Activated B cell treated with CpG ODN at 0.5 μM for 24 hours (primary cell): ENCODE measurements around the gene NFASC. TPM values are rescaled to one million over a fixed set of nuclear protein-coding genes. Genes with fewer than 3 reads are reported as not detected.

ENCODE experiments used
- ATAC-seq: fragments of 200-7000 bp; cut with Tn5 transposase; one replicate; pipeline ENCODE4 v1.10.0; 2021; ENCODE audit warnings: low read depth, mild to moderate bottlenecking, moderate library complexity
- CTCF ChIA-PET: fragments of 350-600 bp; sonication (Branson Sonifier 250); formaldehyde crosslinking; loops from one replicate; lab custom pipeline; 2021; ENCODE audit warnings: antibody characterized with exemption; lab: Charles Lee
- POLR2A ChIA-PET: fragments of 350-600 bp; sonication (Branson Sonifier 250); formaldehyde crosslinking; loops from one replicate; lab custom pipeline; 2021; ENCODE audit warnings: antibody characterized with exemption; lab: Charles Lee
- DNase-seq: peaks from one replicate; pipeline ENCODE4 v3.0.0; 2022
- H3K27ac Mint-ChIP-seq: one replicate; pipeline ENCODE4 v1.8.0; 2020; ENCODE audit warnings: mixed read lengths
- H3K27me3 Mint-ChIP-seq: one replicate; pipeline ENCODE4 v1.8.0; 2021; ENCODE audit warnings: mixed read lengths
- H3K36me3 Mint-ChIP-seq: one replicate; pipeline ENCODE4 v1.8.0; 2021; ENCODE audit warnings: low read depth, mixed read lengths
- H3K4me1 Mint-ChIP-seq: one replicate; pipeline ENCODE4 v1.8.0; 2021; ENCODE audit warnings: mixed read lengths
- H3K4me3 Mint-ChIP-seq: one replicate; pipeline ENCODE4 v1.8.0; 2020; ENCODE audit warnings: mild to moderate bottlenecking, mixed read lengths
- H3K9me3 Mint-ChIP-seq: one replicate; pipeline ENCODE4 v1.8.0; 2020; ENCODE audit warnings: mixed read lengths
- intact Hi-C: fragments of 100-400 bp; cut with micrococcal nuclease; formaldehyde crosslinking; loops from one replicate; pipeline ENCODE4 v1.15.1; 2024
- total RNA-seq: library from RNA; stranded (reverse); gene quantifications from 2 replicates; pipeline ENCODE4 v1.2.3, GENCODE V29; 2022
- TF ChIP-seq, protein P1 (sequence below): fragments of 200-600 bp; IDR thresholded peaks from one replicate; pipeline ENCODE4 v1.8.0; 2022; ENCODE audit warnings: antibody characterized with exemption, mild to moderate bottlenecking

Gene NFASC
- total RNA-seq, 1 donor from 2014 or later, result 0.07 TPM

DNA sequence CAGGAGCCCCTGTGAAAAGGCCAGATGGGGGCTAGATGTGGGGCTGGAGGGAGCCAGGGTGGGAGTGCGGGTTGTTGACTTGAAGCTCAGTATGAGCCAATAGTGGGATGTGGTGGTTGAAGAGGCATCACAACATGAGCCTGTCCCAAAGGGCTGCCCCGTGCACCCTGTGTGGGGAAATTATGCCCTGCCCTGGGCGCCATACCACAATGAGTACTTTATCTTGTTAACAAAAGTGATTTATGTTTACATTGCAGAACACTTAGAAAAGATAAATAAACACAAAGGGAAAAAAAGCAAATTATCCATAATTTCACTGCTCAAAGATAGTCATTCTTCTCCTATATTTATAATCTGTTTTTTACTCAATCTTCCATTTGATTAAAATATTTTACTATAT lies 1.6 kb upstream of the NFASC start:
- no peaks in the 10 kb centered on the region for H3K36me3 Mint-ChIP-seq
- CTCF ChIA-PET, result no interaction called here
- DNase-seq (no peak), ATAC-seq (no peak)
- H3K4me1 Mint-ChIP-seq, result no peaks in the 10 kb centered on the region
- TF ChIP-seq, protein P1, sequence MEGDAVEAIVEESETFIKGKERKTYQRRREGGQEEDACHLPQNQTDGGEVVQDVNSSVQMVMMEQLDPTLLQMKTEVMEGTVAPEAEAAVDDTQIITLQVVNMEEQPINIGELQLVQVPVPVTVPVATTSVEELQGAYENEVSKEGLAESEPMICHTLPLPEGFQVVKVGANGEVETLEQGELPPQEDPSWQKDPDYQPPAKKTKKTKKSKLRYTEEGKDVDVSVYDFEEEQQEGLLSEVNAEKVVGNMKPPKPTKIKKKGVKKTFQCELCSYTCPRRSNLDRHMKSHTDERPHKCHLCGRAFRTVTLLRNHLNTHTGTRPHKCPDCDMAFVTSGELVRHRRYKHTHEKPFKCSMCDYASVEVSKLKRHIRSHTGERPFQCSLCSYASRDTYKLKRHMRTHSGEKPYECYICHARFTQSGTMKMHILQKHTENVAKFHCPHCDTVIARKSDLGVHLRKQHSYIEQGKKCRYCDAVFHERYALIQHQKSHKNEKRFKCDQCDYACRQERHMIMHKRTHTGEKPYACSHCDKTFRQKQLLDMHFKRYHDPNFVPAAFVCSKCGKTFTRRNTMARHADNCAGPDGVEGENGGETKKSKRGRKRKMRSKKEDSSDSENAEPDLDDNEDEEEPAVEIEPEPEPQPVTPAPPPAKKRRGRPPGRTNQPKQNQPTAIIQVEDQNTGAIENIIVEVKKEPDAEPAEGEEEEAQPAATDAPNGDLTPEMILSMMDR, result no peak
- H3K27me3 Mint-ChIP-seq, result peaks cover 15% of the 10 kb centered on the region
- POLR2A ChIA-PET, result no interaction called here
- H3K4me3 Mint-ChIP-seq, result no peak overlapping the region
- H3K9me3 Mint-ChIP-seq, result no peaks in the 10 kb centered on the region
- intact Hi-C loops, result no loop called here
- no peak overlapping the region for H3K27ac Mint-ChIP-seq

DNA sequence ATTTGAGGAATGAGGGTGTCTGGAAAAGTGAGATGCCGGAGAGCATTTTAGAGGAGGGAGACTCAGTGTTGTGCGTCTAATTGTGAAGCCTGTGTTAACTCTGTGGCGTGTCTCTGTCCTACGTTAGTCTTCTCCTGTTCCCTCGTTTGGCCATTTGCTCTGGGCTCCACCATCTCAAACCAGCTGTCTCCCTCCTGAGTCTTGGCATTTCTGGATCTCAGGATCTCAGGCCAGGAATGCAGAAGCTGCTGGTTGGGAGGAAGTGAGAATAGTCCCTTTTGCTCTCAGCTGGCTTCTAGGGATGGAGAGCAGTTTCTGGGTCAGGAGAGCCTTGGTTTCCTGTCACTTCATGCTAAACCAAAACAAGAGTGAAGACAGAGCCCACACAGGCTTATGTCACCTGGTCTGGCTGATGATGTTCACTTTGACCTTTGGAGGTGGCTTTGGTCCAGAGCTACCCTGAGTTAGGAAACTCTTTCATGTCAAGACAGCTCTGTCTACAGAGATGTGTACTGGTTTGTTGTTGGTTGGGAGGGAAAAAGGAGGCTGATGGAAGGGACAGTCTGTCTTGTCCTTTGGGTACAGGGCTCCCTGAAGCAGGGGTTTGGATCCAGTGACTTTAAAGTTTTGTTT lies 859 bp downstream of the NFASC start:
- no peak overlapping the region for H3K27ac Mint-ChIP-seq
- DNase-seq, result no peak
- TF ChIP-seq, protein P1, result no peak
- ChIA-PET CTCF (no interaction called here), POLR2A (no interaction called here)
- H3K27me3 Mint-ChIP-seq, result peaks cover 14% of the 10 kb centered on the region
- H3K36me3 Mint-ChIP-seq, result no peaks in the 10 kb centered on the region
- no peaks in the 10 kb centered on the region for H3K9me3 Mint-ChIP-seq
- H3K4me1 Mint-ChIP-seq, result no peaks in the 10 kb centered on the region
- intact Hi-C loops, result no loop called here
- ATAC-seq, result no peak
- no peak overlapping the region for H3K4me3 Mint-ChIP-seq

DNA sequence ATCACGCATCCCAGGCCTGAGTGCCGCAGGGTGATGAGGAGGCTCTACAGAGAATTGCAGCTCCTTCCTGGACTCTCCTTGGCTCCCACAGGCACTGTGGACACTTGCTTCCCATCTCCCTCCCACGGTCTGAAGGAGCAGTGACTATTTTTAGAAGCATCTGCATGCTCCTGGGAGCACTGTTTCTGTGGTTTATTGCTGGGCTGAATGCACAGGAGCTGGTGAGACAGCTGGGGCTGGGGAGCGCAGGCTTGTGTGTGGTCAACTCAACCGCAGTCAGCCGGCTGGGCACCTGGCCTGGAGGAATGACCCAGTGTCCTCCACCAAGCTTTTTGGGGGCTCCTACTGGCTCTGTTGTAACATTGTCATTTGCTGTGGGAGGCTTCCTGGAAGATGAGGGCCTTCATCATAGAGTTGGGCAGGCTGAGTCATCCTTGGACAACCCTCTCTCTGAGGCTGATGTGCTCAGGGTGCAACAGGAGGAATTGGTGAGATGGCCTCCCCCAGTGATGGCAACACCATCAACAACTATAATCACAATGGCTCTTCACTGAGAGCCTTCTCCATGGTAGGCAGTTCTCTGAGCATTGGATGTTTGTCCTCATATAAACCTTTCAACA lies 1.7 kb downstream of the NFASC start:
- no peaks in the 10 kb centered on the region for H3K4me1 Mint-ChIP-seq
- DNase-seq, result no peak
- CTCF ChIA-PET, result no interaction called here
- intact Hi-C loops, result no loop called here
- H3K36me3 Mint-ChIP-seq, result no peaks in the 10 kb centered on the region
- TF ChIP-seq, protein P1, result no peak
- no peaks in the 10 kb centered on the region for H3K9me3 Mint-ChIP-seq
- POLR2A ChIA-PET, result no interaction called here
- H3K27ac Mint-ChIP-seq, result no peak overlapping the region
- no peak overlapping the region for H3K4me3 Mint-ChIP-seq
- peaks cover 16% of the 10 kb centered on the region for H3K27me3 Mint-ChIP-seq
- no peak for ATAC-seq

DNA sequence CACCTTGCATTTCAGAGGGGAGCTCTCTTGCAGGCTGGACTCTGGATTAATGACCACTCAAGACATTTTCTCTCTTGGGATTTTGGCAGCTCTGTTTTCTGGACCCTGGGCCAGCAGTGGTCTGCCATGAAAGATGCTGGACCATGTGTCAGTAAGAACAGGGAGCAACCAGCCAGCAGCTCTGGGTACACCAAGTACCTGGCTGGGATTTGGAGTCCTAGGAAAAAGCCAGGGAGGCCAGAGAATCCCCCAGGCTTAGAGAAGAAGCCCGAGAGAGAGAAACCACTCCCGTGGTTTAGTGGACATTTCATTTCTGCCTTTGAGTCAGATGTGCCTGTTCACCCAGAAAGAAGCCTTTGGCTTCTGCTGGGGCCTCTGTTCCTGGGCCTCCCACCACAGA lies 2.5 kb downstream of the NFASC start:
- Mint-ChIP-seq H3K9me3 (no peaks in the 10 kb centered on the region), H3K4me3 (no peak overlapping the region), H3K4me1 (no peaks in the 10 kb centered on the region), H3K36me3 (no peaks in the 10 kb centered on the region), H3K27ac (no peak overlapping the region), H3K27me3 (peaks cover 17% of the 10 kb centered on the region)
- CTCF ChIA-PET, result no interaction called here
- DNase-seq (no peak), ATAC-seq (no peak)
- TF ChIP-seq, protein P1, result no peak
- POLR2A ChIA-PET, result no interaction called here
- intact Hi-C loops, result no loop called here

DNA sequence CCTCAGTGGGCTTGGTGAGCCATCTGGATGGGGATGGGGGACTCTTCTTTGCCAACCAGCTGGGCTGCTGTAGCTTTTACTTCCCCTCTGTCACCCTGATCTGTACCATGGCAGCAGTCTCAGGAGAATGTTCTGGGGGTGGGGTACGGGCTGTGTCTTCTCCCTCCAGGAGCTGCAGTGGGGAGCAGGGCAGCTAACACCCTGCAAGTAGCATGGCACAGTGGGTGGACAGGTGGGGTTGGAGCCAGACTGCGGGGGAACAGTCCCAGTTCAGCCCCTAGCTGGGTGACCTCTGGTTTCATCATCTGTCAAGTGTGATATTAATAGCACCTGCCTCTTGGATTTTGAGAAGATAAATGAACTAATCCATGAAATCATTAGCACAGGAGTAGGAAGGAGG lies 3.1 kb downstream of the NFASC start:
- ChIA-PET POLR2A (no interaction called here), CTCF (interaction anchor here (0.6 kb wide), 1 partner anchor 668 kb away, joined by 7 read pairs; no protein-coding TSS in a partner anchor)
- peaks cover 17% of the 10 kb centered on the region for H3K27me3 Mint-ChIP-seq

More for the DNA sequence above, 3.1 kb downstream of the NFASC start:
- intact Hi-C loops, result no loop called here
- Mint-ChIP-seq H3K9me3 (no peaks in the 10 kb centered on the region), H3K4me3 (no peak overlapping the region), H3K4me1 (no peaks in the 10 kb centered on the region), H3K36me3 (no peaks in the 10 kb centered on the region), H3K27ac (no peak overlapping the region)
- DNase-seq (no peak), ATAC-seq (no peak)
- TF ChIP-seq, protein P1, result no peak
